Activated naive CD8-positive, alpha-beta T cell (primary cell): ENCODE results near the gene TCEA2.
A peak's percentile ranks its signal among the peaks of the same experiment; 100 is the strongest.
"Not testable (repeated sequence)": the region's sequence is repeated elsewhere in the genome, so short reads cannot be mapped to it uniquely, and the experiment has no call there.

Experiments used
- H3K27ac Mint-ChIP-seq: one replicate; pipeline ENCODE4 v1.8.0; 2021; ENCODE audit warnings: mixed read lengths
- H3K27me3 Mint-ChIP-seq: one replicate; pipeline ENCODE4 v1.8.0; 2021; ENCODE audit warnings: mixed read lengths
- H3K36me3 Mint-ChIP-seq: one replicate; pipeline ENCODE4 v1.8.0; 2021; ENCODE audit warnings: mixed read lengths
- H3K4me1 Mint-ChIP-seq: one replicate; pipeline ENCODE4 v1.8.0; 2021; ENCODE audit warnings: low read depth, mixed read lengths
- H3K4me3 Mint-ChIP-seq: one replicate; pipeline ENCODE4 v1.8.0; 2021; ENCODE audit warnings: mild to moderate bottlenecking, mixed read lengths
- H3K9me3 Mint-ChIP-seq: one replicate; pipeline ENCODE4 v1.8.0; 2021; ENCODE audit warnings: low read depth, mixed read lengths

Gene TCEA2

GRCh38 chr20:64117432-64117777 is 54.4 kb downstream of the TCEA2 start:
- not testable (repeated sequence) for H3K4me3 Mint-ChIP-seq, H3K27me3 Mint-ChIP-seq, H3K27ac Mint-ChIP-seq, H3K9me3 Mint-ChIP-seq, H3K4me1 Mint-ChIP-seq, H3K36me3 Mint-ChIP-seq

- peaks cover 7% of the 10 kb centered on the region for H3K4me1 Mint-ChIP-seq
- H3K36me3 Mint-ChIP-seq = no peaks in the 10 kb centered on the region
- H3K4me3 Mint-ChIP-seq = no peak overlapping the region
- H3K27ac Mint-ChIP-seq = no peak overlapping the region
- H3K27me3 Mint-ChIP-seq = peaks cover 3% of the 10 kb centered on the region
- H3K9me3 Mint-ChIP-seq = no peaks in the 10 kb centered on the region
These were observed 56.3 kb downstream of the TCEA2 start for GRCh38 chr20:64119301-64119680.

GRCh38 chr20:64119681-64120341 is 56.8 kb downstream of the TCEA2 start:
- Mint-ChIP-seq H3K9me3 (no peaks in the 10 kb centered on the region), H3K4me3 (peak overlapping the region; percentile 30)

GRCh38 chr20:64121586-64121985 is 58.6 kb downstream of the TCEA2 start:
- Mint-ChIP-seq H3K27ac (no peak overlapping the region), H3K27me3 (peaks cover 7% of the 10 kb centered on the region), H3K4me3 (no peak overlapping the region), H3K4me1 (peaks cover 7% of the 10 kb centered on the region), H3K36me3 (no peaks in the 10 kb centered on the region), H3K9me3 (no peaks in the 10 kb centered on the region)

More at GRCh38 chr20:64119681-64120341, 56.8 kb downstream of the TCEA2 start:
- peaks cover 5% of the 10 kb centered on the region for H3K27me3 Mint-ChIP-seq
- H3K27ac Mint-ChIP-seq = peak overlapping the region; percentile 22
- no peaks in the 10 kb centered on the region for H3K36me3 Mint-ChIP-seq
- H3K4me1 Mint-ChIP-seq = peaks cover 7% of the 10 kb centered on the region
